Measurements from ENCODE around the gene RHO. TPM values are rescaled to one million over a fixed set of nuclear protein-coding genes. Genes with fewer than 3 reads are reported as not detected.
A peak's percentile ranks its signal among the peaks of the same experiment; 100 is the strongest.
"Not testable (repeated sequence)": the region's sequence is repeated elsewhere in the genome, so short reads cannot be mapped to it uniquely, and the experiment has no call there.

Gene RHO
- total RNA-seq: not detected in 3 replicates
- long read RNA-seq: 0 reads

- Mint-ChIP-seq H3K27me3 (ENCODE audit: low read depth) (no peaks in the 10 kb centered on the region), H3K4me1 (ENCODE audit: low read depth) (peaks cover 20% of the 10 kb centered on the region), H3K4me3 (ENCODE audit: unreplicated experiment) (no peak within 1 kb of the TSS), H3K27ac (ENCODE audit: unreplicated experiment) (peak within 1 kb of the TSS; percentile 29), H3K36me3 (ENCODE audit: low read depth) (no peaks in the 10 kb centered on the region), H3K9me3 (ENCODE audit: low read depth) (no peaks in the 10 kb centered on the region)
- no peak for TF ChIP-seq CTCF (IDR thresholded peaks at IDR 0.05)
- no peak for DNase-seq (ENCODE audit: low spot score)
These were observed at the start of gene RHO for GRCh38 chr3:129528589-129529100. RHO (plus strand) TSS chr3:129528639; CDS start chr3:129528734, 95 bp downstream.

- not testable (repeated sequence) for H3K27ac Mint-ChIP-seq (ENCODE audit: unreplicated experiment); H3K9me3 Mint-ChIP-seq (ENCODE audit: low read depth); H3K4me3 Mint-ChIP-seq (ENCODE audit: unreplicated experiment); H3K27me3 Mint-ChIP-seq (ENCODE audit: low read depth); DNase-seq (ENCODE audit: low spot score)
- Mint-ChIP-seq H3K36me3 (ENCODE audit: low read depth) (peaks cover 27% of the 10 kb centered on the region), H3K4me1 (ENCODE audit: low read depth) (peaks cover 19% of the 10 kb centered on the region)
These were observed 47.1 kb upstream of the RHO start for GRCh38 chr3:129481225-129481765.

GRCh38 chr3:129481766-129482332 lies 46.6 kb upstream of the RHO start:
- Mint-ChIP-seq H3K36me3 (ENCODE audit: low read depth) (peaks cover 21% of the 10 kb centered on the region), H3K27ac (ENCODE audit: unreplicated experiment) (no peak overlapping the region)
- TF ChIP-seq CTCF (IDR thresholded peaks at IDR 0.05): no peak

GRCh38 chr3:129482721-129483120 lies 45.7 kb upstream of the RHO start:
- Mint-ChIP-seq H3K27ac (ENCODE audit: unreplicated experiment) (no peak overlapping the region), H3K9me3 (ENCODE audit: low read depth) (no peaks in the 10 kb centered on the region)
- peak; percentile 38 for TF ChIP-seq CTCF (IDR thresholded peaks at IDR 0.05)

More at GRCh38 chr3:129481766-129482332, 46.6 kb upstream of the RHO start:
- H3K9me3 Mint-ChIP-seq (ENCODE audit: low read depth): no peaks in the 10 kb centered on the region
- H3K4me1 Mint-ChIP-seq (ENCODE audit: low read depth): peaks cover 25% of the 10 kb centered on the region
- no peak overlapping the region for H3K4me3 Mint-ChIP-seq (ENCODE audit: unreplicated experiment)
- DNase-seq (ENCODE audit: low spot score): no peak
- no peaks in the 10 kb centered on the region for H3K27me3 Mint-ChIP-seq (ENCODE audit: low read depth)

GRCh38 chr3:129483870-129484269 lies 44.6 kb upstream of the RHO start:
- Mint-ChIP-seq H3K4me1 (ENCODE audit: low read depth) (peaks cover 29% of the 10 kb centered on the region), H3K27ac (ENCODE audit: unreplicated experiment) (no peak overlapping the region), H3K4me3 (ENCODE audit: unreplicated experiment) (no peak overlapping the region), H3K9me3 (ENCODE audit: low read depth) (no peaks in the 10 kb centered on the region), H3K27me3 (ENCODE audit: low read depth) (no peaks in the 10 kb centered on the region), H3K36me3 (ENCODE audit: low read depth) (peaks cover 15% of the 10 kb centered on the region)
- DNase-seq (ENCODE audit: low spot score): no peak
- TF ChIP-seq CTCF (IDR thresholded peaks at IDR 0.05): no peak

More at GRCh38 chr3:129482721-129483120, 45.7 kb upstream of the RHO start:
- Mint-ChIP-seq H3K36me3 (ENCODE audit: low read depth) (peaks cover 18% of the 10 kb centered on the region), H3K27me3 (ENCODE audit: low read depth) (no peaks in the 10 kb centered on the region), H3K4me3 (ENCODE audit: unreplicated experiment) (no peak overlapping the region), H3K4me1 (ENCODE audit: low read depth) (peaks cover 29% of the 10 kb centered on the region)
- no peak for DNase-seq (ENCODE audit: low spot score)

GRCh38 chr3:129485146-129485545 lies 43.3 kb upstream of the RHO start:
- not testable (repeated sequence) for H3K4me3 Mint-ChIP-seq (ENCODE audit: unreplicated experiment); H3K9me3 Mint-ChIP-seq (ENCODE audit: low read depth); H3K27me3 Mint-ChIP-seq (ENCODE audit: low read depth); H3K36me3 Mint-ChIP-seq (ENCODE audit: low read depth); DNase-seq (ENCODE audit: low spot score)
- Mint-ChIP-seq H3K27ac (ENCODE audit: unreplicated experiment) (peak overlapping the region; percentile 85), H3K4me1 (ENCODE audit: low read depth) (peaks cover 29% of the 10 kb centered on the region)
